NCI-H1930 (cell line): ENCODE results near the gene CTSC.
A peak's percentile ranks its signal among the peaks of the same experiment; 100 is the strongest.
"Not testable (repeated sequence)": the region's sequence is repeated elsewhere in the genome, so short reads cannot be mapped to it uniquely, and the experiment has no call there.

Experiments used
- DNase-seq, 2 experiments: peaks; one replicate each; lab custom pipeline; 2025; lab: John Stamatoyannopoulos, UW

The CTSC gene

GRCh38 chr11:88282747-88283515 lies 54.6 kb downstream of the CTSC start:
- DNase-seq: no peak

- no peak for DNase-seq
Observed at GRCh38 chr11:88281317-88281712, 56.2 kb downstream of the CTSC start.

- DNase-seq: no peak
Observed at GRCh38 chr11:88280673-88281316, 56.7 kb downstream of the CTSC start.

GRCh38 chr11:88277349-88277915 lies 60.1 kb downstream of the CTSC start:
- no peak for DNase-seq

GRCh38 chr11:88275636-88276035 lies 61.9 kb downstream of the CTSC start:
- DNase-seq: peak in 1 of 2 experiments; percentile 57

GRCh38 chr11:88266919-88267318 lies 70.6 kb downstream of the CTSC start:
- no peak for DNase-seq

GRCh38 chr11:88266157-88266556 lies 71.4 kb downstream of the CTSC start:
- DNase-seq: no peak

- DNase-seq: no peak
Observed at GRCh38 chr11:88259431-88259830, 78.1 kb downstream of the CTSC start.

GRCh38 chr11:88252208-88252607 lies 85.3 kb downstream of the CTSC start:
- DNase-seq: no peak

GRCh38 chr11:88250566-88251242 lies 86.8 kb downstream of the CTSC start:
- DNase-seq: peak; percentile 39 to 60

- DNase-seq: no peak
Observed at GRCh38 chr11:88249706-88250105, 87.8 kb downstream of the CTSC start.

GRCh38 chr11:88246696-88247095 lies 90.8 kb downstream of the CTSC start:
- no peak for DNase-seq

- not testable (repeated sequence) for DNase-seq
Observed at GRCh38 chr11:88245576-88245975, 92.0 kb downstream of the CTSC start.
